Measurements from ENCODE around the gene DPF1.

Gene DPF1

DNA sequence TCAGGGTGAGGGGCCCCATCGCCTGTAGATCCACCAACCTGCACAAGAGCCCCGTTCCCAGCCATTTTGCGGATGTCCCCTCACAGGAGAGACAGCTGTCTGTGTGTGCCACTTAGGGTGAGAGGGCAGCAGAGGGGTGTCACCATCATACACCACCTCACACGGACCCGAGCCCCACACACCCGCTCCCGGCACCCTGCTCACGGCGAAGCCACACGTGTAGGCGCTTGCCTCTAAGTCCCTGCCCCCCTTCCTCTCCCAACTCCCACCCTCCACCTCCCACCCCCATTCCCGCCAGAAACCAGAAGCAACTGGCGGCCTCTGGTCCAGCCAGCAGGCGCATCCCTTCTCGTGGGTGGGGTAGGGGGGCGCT lies 4.0 kb upstream of the DPF1 start:
- CTCF ChIA-PET, result interaction anchor here (0.7 to 23.5 kb wide), 11 partner anchors 16 to 326 kb away, joined by 3 to 316 read pairs (median 4); partner anchors contain the start of genes CATSPERG, PSMD8, SIPA1L3 and WDR87

DNA sequence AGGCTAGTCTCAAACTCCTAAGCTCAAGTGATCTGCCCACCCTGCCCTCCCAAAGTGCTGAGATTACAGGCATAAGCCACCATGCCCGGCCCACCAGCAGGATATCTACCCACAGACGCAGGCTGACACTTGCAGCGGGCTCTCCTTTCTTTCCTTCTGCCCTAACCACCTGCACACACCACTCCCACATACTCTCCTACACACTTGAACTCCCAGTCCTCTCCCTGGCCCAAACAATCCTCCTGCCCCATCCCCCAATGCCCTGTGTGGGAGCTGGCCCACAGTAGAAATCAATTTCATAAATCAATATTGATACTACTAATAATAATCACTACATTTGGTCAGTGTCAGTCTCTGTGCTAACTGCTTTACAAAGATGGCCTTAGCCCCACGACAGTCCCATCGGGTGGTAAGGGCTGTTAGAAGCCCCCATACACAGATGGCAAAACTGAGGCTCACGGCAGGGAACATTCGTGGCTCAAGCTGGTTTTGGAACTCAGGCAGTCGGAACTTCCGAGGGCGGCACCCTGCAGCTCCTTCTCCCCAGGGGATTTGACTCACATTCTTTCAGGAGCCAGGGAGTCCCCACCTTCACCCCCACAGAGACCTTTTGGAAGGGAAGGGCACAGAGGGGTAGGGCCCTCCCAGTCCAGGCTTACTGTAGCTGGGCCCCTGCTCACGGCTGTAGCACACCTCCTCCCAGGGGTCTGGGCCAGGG lies 3.4 kb upstream of the DPF1 start:
- Histone ChIP-seq H3K9me3 (ENCODE audit: control insufficient read depth, insufficient read depth, low read depth, low read length) (no peaks in the 10 kb centered on the region), H3K36me3 (ENCODE audit: control insufficient read depth in 2 of 2, insufficient read depth in 1 of 2, low read length in 2 of 2) (no peaks in the 10 kb centered on the region), H3K4me1 (ENCODE audit: control insufficient read depth, insufficient read depth, low read length) (peaks cover 16% of the 10 kb centered on the region), H3K27ac (ENCODE audit: extremely low read depth, low read depth, low read length) (no peak overlapping the region), H3K4me3 (ENCODE audit: low read depth, low read length) (no peak overlapping the region)
- TF ChIP-seq KLF1 (tag by site-specific recombination; IDR thresholded peaks at IDR 0.05) (no peak), ZFHX2 (tag by site-specific recombination; conservative IDR thresholded peaks at IDR 0.05) (peak; percentile 99), ZIC2 (tag by site-specific recombination; IDR thresholded peaks at IDR 0.05) (peak; percentile 83), GLIS2 (tag by site-specific recombination; IDR thresholded peaks at IDR 0.05) (peak; percentile 66; the same call in 1 of the 2 replicates), ZFP37 (tag by site-specific recombination; IDR thresholded peaks at IDR 0.05) (no peak), ZNF623 (tag by site-specific recombination; IDR thresholded peaks at IDR 0.05) (peak; percentile 11; the same call in 1 of the 2 replicates), ZNF174 (tag by site-specific recombination; IDR thresholded peaks at IDR 0.05) (no peak), ZNF416 (tag by site-specific recombination; IDR thresholded peaks at IDR 0.05) (no peak), ZFP69B (tag by site-specific recombination; IDR thresholded peaks at IDR 0.05) (no peak), BCL11B (tag by site-specific recombination; IDR thresholded peaks at IDR 0.05; ENCODE audit: low read depth) (0 out of 2 replicates have a peak, but pooled peaks have one; percentile 70), GLIS1 (tag by site-specific recombination; IDR thresholded peaks at IDR 0.05) (peak; percentile 80), KLF8 (tag by site-specific recombination; IDR thresholded peaks at IDR 0.05) (peak; percentile 30; the same call in 1 of the 2 replicates), ZNF548 (tag by site-specific recombination; IDR thresholded peaks at IDR 0.05) (no peak), ZNF404 (tag by site-specific recombination; IDR thresholded peaks at IDR 0.05) (no peak), EGR2 (tag by site-specific recombination; IDR thresholded peaks at IDR 0.05; ENCODE audit: low read depth) (peak; percentile 99), IKZF3 (tag by site-specific recombination; IDR thresholded peaks at IDR 0.05) (0 out of 2 replicates have a peak, but pooled peaks have one; percentile 25)
- TF ChIP-seq, protein P1, sequence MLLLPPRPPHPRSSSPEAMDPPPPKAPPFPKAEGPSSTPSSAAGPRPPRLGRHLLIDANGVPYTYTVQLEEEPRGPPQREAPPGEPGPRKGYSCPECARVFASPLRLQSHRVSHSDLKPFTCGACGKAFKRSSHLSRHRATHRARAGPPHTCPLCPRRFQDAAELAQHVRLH (tag by site-specific recombination; IDR thresholded peaks at IDR 0.05), result 0 out of 2 replicates have a peak, but pooled peaks have one; percentile 36
- TF ChIP-seq, protein P2, sequence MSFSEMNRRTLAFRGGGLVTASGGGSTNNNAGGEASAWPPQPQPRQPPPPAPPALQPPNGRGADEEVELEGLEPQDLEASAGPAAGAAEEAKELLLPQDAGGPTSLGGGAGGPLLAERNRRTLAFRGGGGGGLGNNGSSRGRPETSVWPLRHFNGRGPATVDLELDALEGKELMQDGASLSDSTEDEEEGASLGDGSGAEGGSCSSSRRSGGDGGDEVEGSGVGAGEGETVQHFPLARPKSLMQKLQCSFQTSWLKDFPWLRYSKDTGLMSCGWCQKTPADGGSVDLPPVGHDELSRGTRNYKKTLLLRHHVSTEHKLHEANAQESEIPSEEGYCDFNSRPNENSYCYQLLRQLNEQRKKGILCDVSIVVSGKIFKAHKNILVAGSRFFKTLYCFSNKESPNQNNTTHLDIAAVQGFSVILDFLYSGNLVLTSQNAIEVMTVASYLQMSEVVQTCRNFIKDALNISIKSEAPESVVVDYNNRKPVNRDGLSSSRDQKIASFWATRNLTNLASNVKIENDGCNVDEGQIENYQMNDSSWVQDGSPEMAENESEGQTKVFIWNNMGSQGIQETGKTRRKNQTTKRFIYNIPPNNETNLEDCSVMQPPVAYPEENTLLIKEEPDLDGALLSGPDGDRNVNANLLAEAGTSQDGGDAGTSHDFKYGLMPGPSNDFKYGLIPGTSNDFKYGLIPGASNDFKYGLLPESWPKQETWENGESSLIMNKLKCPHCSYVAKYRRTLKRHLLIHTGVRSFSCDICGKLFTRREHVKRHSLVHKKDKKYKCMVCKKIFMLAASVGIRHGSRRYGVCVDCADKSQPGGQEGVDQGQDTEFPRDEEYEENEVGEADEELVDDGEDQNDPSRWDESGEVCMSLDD (tag by site-specific recombination; IDR thresholded peaks at IDR 0.05), result peak; percentile 20; the same call in 1 of the 2 replicates
- TF ChIP-seq, protein P3, sequence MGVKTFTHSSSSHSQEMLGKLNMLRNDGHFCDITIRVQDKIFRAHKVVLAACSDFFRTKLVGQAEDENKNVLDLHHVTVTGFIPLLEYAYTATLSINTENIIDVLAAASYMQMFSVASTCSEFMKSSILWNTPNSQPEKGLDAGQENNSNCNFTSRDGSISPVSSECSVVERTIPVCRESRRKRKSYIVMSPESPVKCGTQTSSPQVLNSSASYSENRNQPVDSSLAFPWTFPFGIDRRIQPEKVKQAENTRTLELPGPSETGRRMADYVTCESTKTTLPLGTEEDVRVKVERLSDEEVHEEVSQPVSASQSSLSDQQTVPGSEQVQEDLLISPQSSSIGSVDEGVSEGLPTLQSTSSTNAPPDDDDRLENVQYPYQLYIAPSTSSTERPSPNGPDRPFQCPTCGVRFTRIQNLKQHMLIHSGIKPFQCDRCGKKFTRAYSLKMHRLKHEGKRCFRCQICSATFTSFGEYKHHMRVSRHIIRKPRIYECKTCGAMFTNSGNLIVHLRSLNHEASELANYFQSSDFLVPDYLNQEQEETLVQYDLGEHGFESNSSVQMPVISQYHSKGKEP (tag by site-specific recombination; IDR thresholded peaks at IDR 0.05), result no peak
- TF ChIP-seq, protein P4, sequence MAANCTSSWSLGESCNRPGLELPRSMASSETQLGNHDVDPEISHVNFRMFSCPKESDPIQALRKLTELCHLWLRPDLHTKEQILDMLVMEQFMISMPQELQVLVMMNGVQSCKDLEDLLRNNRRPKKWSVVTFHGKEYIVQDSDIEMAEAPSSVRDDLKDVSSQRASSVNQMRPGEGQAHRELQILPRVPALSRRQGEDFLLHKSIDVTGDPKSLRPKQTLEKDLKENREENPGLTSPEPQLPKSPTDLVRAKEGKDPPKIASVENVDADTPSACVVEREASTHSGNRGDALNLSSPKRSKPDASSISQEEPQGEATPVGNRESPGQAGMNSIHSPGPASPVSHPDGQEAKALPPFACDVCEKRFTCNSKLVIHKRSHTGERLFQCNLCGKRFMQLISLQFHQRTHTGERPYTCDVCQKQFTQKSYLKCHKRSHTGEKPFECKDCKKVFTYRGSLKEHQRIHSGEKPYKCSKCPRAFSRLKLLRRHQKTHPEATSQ (tag by site-specific recombination; IDR thresholded peaks at IDR 0.05), result 0 out of 2 replicates have a peak, but pooled peaks have one; percentile 10
- TF ChIP-seq, protein P5, sequence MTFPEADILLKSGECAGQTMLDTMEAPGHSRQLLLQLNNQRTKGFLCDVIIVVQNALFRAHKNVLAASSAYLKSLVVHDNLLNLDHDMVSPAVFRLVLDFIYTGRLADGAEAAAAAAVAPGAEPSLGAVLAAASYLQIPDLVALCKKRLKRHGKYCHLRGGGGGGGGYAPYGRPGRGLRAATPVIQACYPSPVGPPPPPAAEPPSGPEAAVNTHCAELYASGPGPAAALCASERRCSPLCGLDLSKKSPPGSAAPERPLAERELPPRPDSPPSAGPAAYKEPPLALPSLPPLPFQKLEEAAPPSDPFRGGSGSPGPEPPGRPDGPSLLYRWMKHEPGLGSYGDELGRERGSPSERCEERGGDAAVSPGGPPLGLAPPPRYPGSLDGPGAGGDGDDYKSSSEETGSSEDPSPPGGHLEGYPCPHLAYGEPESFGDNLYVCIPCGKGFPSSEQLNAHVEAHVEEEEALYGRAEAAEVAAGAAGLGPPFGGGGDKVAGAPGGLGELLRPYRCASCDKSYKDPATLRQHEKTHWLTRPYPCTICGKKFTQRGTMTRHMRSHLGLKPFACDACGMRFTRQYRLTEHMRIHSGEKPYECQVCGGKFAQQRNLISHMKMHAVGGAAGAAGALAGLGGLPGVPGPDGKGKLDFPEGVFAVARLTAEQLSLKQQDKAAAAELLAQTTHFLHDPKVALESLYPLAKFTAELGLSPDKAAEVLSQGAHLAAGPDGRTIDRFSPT (tag by site-specific recombination; IDR thresholded peaks at IDR 0.05), result peak; percentile 30; the same call in 1 of the 2 replicates
- POLR2A ChIA-PET, result interaction anchor here (0.7 kb wide), 1 partner anchor 37 kb away, joined by 3 read pairs; the partner anchor contains the start of gene SPINT2
- CTCF ChIA-PET, result interaction anchor here (0.6 to 23.5 kb wide), 20 partner anchors 9 to 326 kb away, joined by 3 to 316 read pairs (median 3); partner anchors contain the start of genes CATSPERG, PSMD8, SIPA1L3 and SPINT2

More for the DNA sequence above, 4.0 kb upstream of the DPF1 start:
- no peak overlapping the region for H3K4me3 ChIP-seq (ENCODE audit: low read depth, low read length)
- peak; percentile 90 for TF ChIP-seq ZFHX2 (tag by site-specific recombination; conservative IDR thresholded peaks at IDR 0.05)
- no peak for TF ChIP-seq RBAK (tag by site-specific recombination; IDR thresholded peaks at IDR 0.05)
- TF ChIP-seq EGR2 (tag by site-specific recombination; IDR thresholded peaks at IDR 0.05; ENCODE audit: low read depth), result peak; percentile 83
- no peak for TF ChIP-seq ZNF10 (tag by site-specific recombination; IDR thresholded peaks at IDR 0.05)
- 0 out of 2 replicates have a peak, but pooled peaks have one; percentile 17 for TF ChIP-seq ZBTB48 (tag by site-specific recombination; IDR thresholded peaks at IDR 0.05)
- TF ChIP-seq ZNF510 (tag by site-specific recombination; IDR thresholded peaks at IDR 0.05; ENCODE audit: insufficient replicate concordance), result no peak
- TF ChIP-seq ZSCAN30 (tag by site-specific recombination; IDR thresholded peaks at IDR 0.05), result no peak
- TF ChIP-seq ZNF660 (tag by site-specific recombination; IDR thresholded peaks at IDR 0.05), result no peak
- no peaks in the 10 kb centered on the region for H3K36me3 ChIP-seq (ENCODE audit: control insufficient read depth in 2 of 2, insufficient read depth in 1 of 2, low read length in 2 of 2)
- H3K9me3 ChIP-seq (ENCODE audit: control insufficient read depth, insufficient read depth, low read depth, low read length), result no peaks in the 10 kb centered on the region
- POLR2A ChIA-PET, result no interaction called here
- peaks cover 16% of the 10 kb centered on the region for H3K4me1 ChIP-seq (ENCODE audit: control insufficient read depth, insufficient read depth, low read length)
- no peak overlapping the region for H3K27ac ChIP-seq (ENCODE audit: extremely low read depth, low read depth, low read length)

Measured in HEK293 (cell line).